NCI-H128 (cell line): ENCODE measurements around the gene CD163.
"Not testable (repeated sequence)": the region's sequence is repeated elsewhere in the genome, so short reads cannot be mapped to it uniquely, and the experiment has no call there.

Source experiments
- DNase-seq: peaks from one replicate; lab custom pipeline; 2025; ENCODE audit not compliant: unreplicated experiment; lab: John Stamatoyannopoulos, UW

The CD163 gene

GRCh38 chr12:7451756-7452155 lies 51.8 kb downstream of the CD163 start:
- no peak for DNase-seq

- no peak for DNase-seq
Measured at GRCh38 chr12:7450667-7451066, 52.9 kb downstream of the CD163 start.

- DNase-seq, result no peak
Measured at GRCh38 chr12:7448099-7448498, 55.5 kb downstream of the CD163 start.

DNA sequence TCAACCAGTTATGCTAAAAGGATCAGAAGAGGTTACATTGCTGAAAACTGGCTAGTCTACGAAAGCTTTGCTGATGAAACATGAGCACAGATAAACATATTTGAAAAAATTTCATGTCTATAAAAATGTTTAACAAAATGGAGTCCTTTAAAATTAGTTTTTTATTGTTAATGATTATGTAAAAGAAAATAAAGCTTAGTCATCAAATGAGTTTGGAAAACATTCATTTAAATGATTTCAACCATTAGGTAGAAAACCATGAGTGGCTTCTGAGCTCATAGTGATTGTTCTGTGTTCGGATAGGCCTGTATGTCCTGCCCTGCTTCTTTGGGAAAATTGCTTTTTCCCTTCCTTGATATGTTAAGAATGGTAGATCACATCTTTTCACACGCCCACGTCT lies 59.0 kb downstream of the CD163 start:
- no peak for DNase-seq

GRCh38 chr12:7444076-7444475 lies 59.5 kb downstream of the CD163 start, which contains the start of gene CD163L1:
CD163L1 (minus strand) TSS chr12:7444153; CDS start chr12:7444127, 26 bp downstream.
- no peak for DNase-seq

DNA sequence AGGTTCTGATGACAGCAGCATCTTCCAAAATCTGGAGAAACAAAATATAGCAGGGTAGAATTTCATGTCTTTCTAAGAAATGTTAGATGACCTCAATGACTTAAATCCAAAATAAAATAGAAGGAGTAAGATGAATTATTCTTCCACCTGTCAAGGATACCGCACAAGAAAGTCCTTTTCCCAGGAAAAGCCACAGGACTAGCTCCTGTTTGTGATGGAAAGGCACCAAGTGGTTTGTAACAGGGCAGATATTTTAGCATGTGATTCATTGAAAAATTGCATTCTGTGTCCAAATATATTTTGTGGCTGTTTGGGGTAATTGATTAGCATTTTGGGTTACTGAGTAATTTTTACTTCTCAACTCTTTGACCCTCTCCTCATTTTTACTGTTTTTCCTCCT lies 62.4 kb downstream of the CD163 start:
- no peak for DNase-seq

- no peak for DNase-seq
Measured at GRCh38 chr12:7439579-7440505, 63.7 kb downstream of the CD163 start.

DNA sequence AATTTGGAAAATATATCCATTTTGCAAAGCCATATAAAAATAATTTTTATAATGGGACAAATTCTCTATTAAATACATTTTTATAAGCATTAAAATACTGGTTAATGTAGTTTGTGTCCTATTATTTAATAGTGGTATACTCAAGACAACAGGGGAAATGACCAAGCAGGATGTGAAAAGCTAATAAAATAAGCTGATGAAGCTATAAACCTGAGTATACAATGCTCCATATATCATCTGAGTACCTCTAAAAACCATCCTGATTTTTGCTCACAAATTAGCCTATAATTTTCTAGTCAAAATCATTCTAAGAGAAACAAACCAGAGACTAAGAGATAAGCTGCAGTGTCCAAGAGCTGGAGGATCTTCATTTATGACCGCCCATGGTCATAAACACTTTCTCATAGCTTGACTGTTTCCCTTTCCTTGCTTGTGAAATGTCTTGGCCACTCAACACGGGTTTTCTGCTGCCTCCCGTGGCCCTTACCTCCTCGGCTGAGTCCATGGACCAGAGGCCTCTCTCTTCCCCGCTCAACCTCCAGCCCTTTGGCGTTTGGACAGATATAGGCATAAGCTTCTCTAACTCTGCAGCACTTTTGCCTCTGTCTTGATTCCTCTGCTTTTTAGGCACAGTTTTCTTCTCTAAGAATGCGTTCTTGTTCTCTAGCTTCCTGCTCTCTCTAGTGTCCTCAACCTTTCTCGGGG lies 65.1 kb downstream of the CD163 start:
- DNase-seq, result not testable (repeated sequence)

- not testable (repeated sequence) for DNase-seq
Measured at GRCh38 chr12:7437494-7437893, 66.1 kb downstream of the CD163 start.

DNA sequence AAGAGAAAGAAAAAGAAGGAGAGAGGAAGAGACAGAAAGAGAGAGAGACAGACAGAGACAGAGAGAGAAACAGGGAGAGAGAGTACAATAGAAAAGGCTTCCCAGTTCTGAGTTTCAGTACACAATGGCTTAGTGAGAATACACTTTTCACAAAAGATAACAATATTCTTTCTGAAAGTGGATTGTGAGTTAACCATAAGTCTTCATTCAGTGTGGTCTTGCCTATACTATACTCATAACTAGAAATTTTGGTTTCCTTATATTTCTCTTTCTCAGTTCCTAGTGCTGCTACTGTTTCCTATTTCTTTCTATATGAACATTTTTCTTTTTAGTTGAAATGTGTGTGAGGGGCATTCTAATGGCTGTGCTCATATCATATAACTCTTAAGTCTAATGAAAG lies 68.9 kb downstream of the CD163 start:
- no peak for DNase-seq

DNA sequence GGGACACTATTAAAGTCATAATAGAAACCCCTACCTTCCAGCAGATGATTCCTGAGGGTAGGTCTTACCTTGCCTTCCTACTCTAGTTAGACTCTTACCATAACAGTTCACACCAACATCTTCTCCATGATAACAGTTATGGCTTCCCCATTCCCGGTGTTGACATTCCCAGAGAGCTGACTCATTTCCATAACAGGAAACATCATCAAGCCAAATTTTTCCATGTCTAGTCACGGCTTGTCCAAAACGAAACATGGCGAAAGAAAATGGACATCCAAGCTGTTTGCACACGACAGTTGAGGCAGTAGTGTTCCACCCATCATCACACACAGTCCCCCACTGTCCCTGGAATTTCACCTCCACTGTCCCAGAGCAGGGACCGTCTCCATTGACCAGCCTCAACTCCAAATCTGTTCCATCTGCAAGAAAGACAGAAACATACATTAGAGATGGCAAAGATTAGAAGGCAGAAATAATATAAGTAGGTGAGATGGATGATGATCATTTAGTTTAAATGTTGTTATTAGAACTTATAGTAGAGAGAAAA lies 70.2 kb downstream of the CD163 start:
- no peak for DNase-seq

DNA sequence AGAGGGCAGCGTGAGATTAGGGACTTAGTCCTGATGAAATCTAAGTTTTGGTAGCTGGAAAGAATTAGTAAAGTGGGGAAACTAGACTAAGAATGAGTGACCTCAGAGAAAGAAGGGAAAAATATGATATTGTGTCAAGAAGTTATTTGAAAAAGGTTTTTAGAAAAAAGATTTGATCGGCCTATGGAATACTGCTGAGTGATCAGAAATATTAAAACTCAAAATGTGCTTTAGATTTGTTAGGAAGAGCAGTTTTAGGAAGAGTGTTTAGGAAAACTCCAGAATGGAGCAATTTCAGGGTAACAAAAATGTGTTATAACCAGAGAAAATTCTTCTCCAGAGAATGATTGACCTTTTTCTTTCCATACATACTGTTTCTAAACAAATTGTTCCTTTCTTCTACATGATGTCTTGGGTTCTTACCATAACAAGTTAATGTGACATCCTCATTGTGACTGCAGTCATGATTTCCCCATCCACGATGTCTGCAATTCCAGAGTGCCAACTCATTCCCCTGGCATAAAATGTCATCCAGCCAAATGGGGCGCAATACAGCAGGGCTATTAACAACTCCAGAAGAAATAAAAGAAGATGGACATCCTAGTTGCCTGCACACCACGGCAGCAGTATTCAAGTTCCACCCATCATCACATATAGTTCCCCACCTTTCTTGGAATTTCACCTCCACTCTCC lies 71.4 kb downstream of the CD163 start:
- DNase-seq, result no peak
